OCI-LY7 (cell line): ENCODE results near the gene SEMA3F. TPM values are rescaled to one million over a fixed set of nuclear protein-coding genes. Genes with fewer than 3 reads are reported as not detected.

Experiments
- BruUV-seq: library from RNA; stranded (reverse); fragments of 400-500 nt; replicated peaks from 2 replicates; lab custom pipeline; 2021; lab: Mats Ljungman, UMichigan
- CTCF ChIA-PET: fragments of 300-600 bp; sonication (Branson Sonifier 250); formaldehyde crosslinking; loops from one replicate; lab custom pipeline; 2022; ENCODE audit warnings: antibody characterized with exemption; ENCODE audit not compliant: unreplicated experiment; lab: Charles Lee
- POLR2A ChIA-PET: fragments of 300-600 bp; sonication (Branson Sonifier 250); formaldehyde crosslinking; loops from one replicate; lab custom pipeline; 2022; ENCODE audit warnings: antibody characterized with exemption; lab: Charles Lee
- DNase-seq: peaks from one replicate; pipeline ENCODE4 v3.0.0-alpha.2; 2015; ENCODE audit warnings: low spot score
- H2AFZ ChIP-seq: fragments of 200-600 bp; sonication (generic), shearing (Covaris generic); 2 replicates; pipeline ENCODE4 v1.6.1; 2014; ENCODE audit warnings: mild to moderate bottlenecking, antibody characterized with exemption, low read length, moderate library complexity
- H3K27ac ChIP-seq: fragments of 200-600 bp; sonication (generic); 2 replicates; pipeline ENCODE4 v1.5.1; 2014; ENCODE audit warnings: mixed run types, low read depth, mild to moderate bottlenecking, moderate library complexity, low read length, inconsistent platforms; ENCODE audit not compliant: poor library complexity, severe bottlenecking
- H3K36me3 ChIP-seq: fragments of 200-600 bp; sonication (generic); 2 replicates; pipeline ENCODE4 v1.6.1; 2014; ENCODE audit warnings: mild to moderate bottlenecking, antibody characterized with exemption, low read length, moderate library complexity, mixed read lengths; ENCODE audit not compliant: insufficient read depth
- H3K4me1 ChIP-seq: fragments of 200-600 bp; sonication (generic); 2 replicates; pipeline ENCODE4 v1.5.1; 2014; ENCODE audit warnings: mild to moderate bottlenecking, low read length; ENCODE audit not compliant: insufficient read depth, poor library complexity, severe bottlenecking
- H3K4me2 ChIP-seq: fragments of 200-600 bp; sonication (generic); 2 replicates; pipeline ENCODE4 v1.6.1; 2014; ENCODE audit warnings: mild to moderate bottlenecking, low read length
- H3K4me3 ChIP-seq: fragments of 200-600 bp; sonication (generic); 2 replicates; pipeline ENCODE4 v1.5.1; 2014; ENCODE audit warnings: mild to moderate bottlenecking, low read depth, low read length; ENCODE audit not compliant: poor library complexity, severe bottlenecking
- H3K79me2 ChIP-seq: fragments of 200-600 bp; sonication (generic); 2 replicates; pipeline ENCODE4 v1.6.1; 2016; ENCODE audit warnings: low read depth, mild to moderate bottlenecking, low read length, moderate library complexity, mixed read lengths; ENCODE audit not compliant: insufficient read depth
- H3K9me2 ChIP-seq: fragments of 200-600 bp; sonication (generic); 2 replicates; pipeline ENCODE4 v1.6.1; 2016; ENCODE audit warnings: mild to moderate bottlenecking, low read length, mixed read lengths; ENCODE audit not compliant: insufficient read depth
- H3K9me3 ChIP-seq: fragments of 200-600 bp; sonication (generic); 2 replicates; pipeline ENCODE4 v1.6.1; 2014; ENCODE audit warnings: mild to moderate bottlenecking, mixed run types, low read length, mixed read lengths
- H4K20me1 ChIP-seq: fragments of 200-600 bp; sonication (generic); 2 replicates; pipeline ENCODE4 v1.6.1; 2014; ENCODE audit warnings: mild to moderate bottlenecking, antibody characterized with exemption, low read length, moderate library complexity, mixed read lengths; ENCODE audit not compliant: insufficient read depth
- CTCF ChIP-seq: fragments of 200-600 bp; sonication (generic); conservative IDR thresholded peaks from 2 replicates; pipeline ENCODE4 v1.5.1; 2014; ENCODE audit warnings: mild to moderate bottlenecking, antibody characterized with exemption, low read length, moderate library complexity, mixed read lengths
- EZH2phosphoT487 ChIP-seq: fragments of 200-600 bp; sonication (generic); IDR thresholded peaks from 2 replicates; pipeline ENCODE4 v1.6.1; 2018; ENCODE audit warnings: low read depth, borderline replicate concordance, mild to moderate bottlenecking, mixed run types, antibody characterized with exemption, low read length, moderate library complexity, mixed read lengths
- intact Hi-C: fragments of 100-400 bp; cut with micrococcal nuclease; formaldehyde crosslinking; loops from one replicate; pipeline ENCODE4 v1.10.0; 2022; ENCODE audit not compliant: unreplicated experiment
- total RNA-seq, 2 experiments: library from RNA; depleted of rRNA in 1 of 2; stranded (reverse); fragments of >200 nt in 1 of 2; shearing (Covaris generic) in 1 of 2; gene quantifications; 2 replicates each; pipeline ENCODE4 v1.2.3, GENCODE V29; 2014 to 2022

The SEMA3F gene
- total RNA-seq, 2 experiments from 2014 or later = 0.84 TPM; not detected in 1

- no TSS peak for BruUV-seq
- intact Hi-C loops = loop anchor here (1.0 to 10.0 kb wide), 2 partner anchors 27 to 416 kb away; partner anchors contain the start of gene INKA1
- H3K9me3 ChIP-seq = no peaks in the 10 kb centered on the region
- H3K79me2 ChIP-seq = no peaks in the 10 kb centered on the region
- DNase-seq = peak; percentile 40
- H3K4me2 ChIP-seq = peak overlapping the region; percentile 38
- H4K20me1 ChIP-seq = no peaks in the 10 kb centered on the region
- H3K9me2 ChIP-seq = no peaks in the 10 kb centered on the region
- ChIA-PET POLR2A (interaction anchor here (0.8 kb wide), 2 partner anchors 11 to 26 kb away, joined by 3 read pairs; no protein-coding TSS in a partner anchor), CTCF (interaction anchor here (0.7 to 1.2 kb wide), 3 partner anchors 14 to 25 kb away, joined by 3 to 4 read pairs (median 4); no protein-coding TSS in a partner anchor)
- H3K4me1 ChIP-seq = peaks cover 19% of the 10 kb centered on the region
- peak overlapping the region; percentile 45; the same call in 1 of the 2 replicates for H2AFZ ChIP-seq
- no peak overlapping the region for H3K4me3 ChIP-seq
- no peaks in the 10 kb centered on the region for H3K36me3 ChIP-seq
- no peak overlapping the region for H3K27ac ChIP-seq
- no peak for TF ChIP-seq CTCF
- no peak for TF ChIP-seq EZH2phosphoT487
Observed at GRCh38 chr3:50221051-50221410, 65.9 kb downstream of the SEMA3F start.

GRCh38 chr3:50221411-50222168, 66.5 kb downstream of the SEMA3F start:
- TF ChIP-seq EZH2phosphoT487 (no peak), CTCF (peak; percentile 54)
- Histone ChIP-seq H3K4me3 (no peak overlapping the region), H3K4me1 (peaks cover 25% of the 10 kb centered on the region), H3K79me2 (no peaks in the 10 kb centered on the region), H4K20me1 (no peaks in the 10 kb centered on the region), H3K36me3 (no peaks in the 10 kb centered on the region), H3K27ac (no peak overlapping the region), H3K9me2 (no peaks in the 10 kb centered on the region), H3K9me3 (no peaks in the 10 kb centered on the region), H3K4me2 (peak overlapping the region; percentile 38), H2AFZ (peak overlapping the region; percentile 45; the same call in 1 of the 2 replicates)
- BruUV-seq = no TSS peak
- peak; percentile 27 for DNase-seq
- CTCF ChIA-PET = interaction anchor here (0.6 to 1.2 kb wide), 5 partner anchors 14 to 156 kb away, joined by 3 to 11 read pairs (median 4); no protein-coding TSS in a partner anchor
- POLR2A ChIA-PET = interaction anchor here (0.8 kb wide), 2 partner anchors 11 to 13 kb away, joined by 3 to 4 read pairs; no protein-coding TSS in a partner anchor
- intact Hi-C loops = loop anchor here (1.0 to 10.0 kb wide), 2 partner anchors 27 to 417 kb away; partner anchors contain the start of gene INKA1
